ENCODE data around the gene USP34.
A peak's percentile ranks its signal among the peaks of the same experiment; 100 is the strongest.
"Not testable (repeated sequence)": the region's sequence is repeated elsewhere in the genome, so short reads cannot be mapped to it uniquely, and the experiment has no call there.

USP34 gene
- total RNA-seq: 190 to 641 (median 343) reads per million in 9 experiments

- H3K4me3 Mint-ChIP-seq: peak within 1 kb of the TSS; percentile 94 to 96
- H3K4me1 Mint-ChIP-seq (ENCODE audit: low read depth in 2 of 2): peaks cover 14 to 28% of the 10 kb centered on the region in 2 donors
- no peaks in the 10 kb centered on the region for H3K27me3 Mint-ChIP-seq
- H3K9me3 Mint-ChIP-seq: no peaks in the 10 kb centered on the region
- H3K27ac Mint-ChIP-seq: peak within 1 kb of the TSS; percentile 95 to 98
- DNase-seq (peak; percentile 85 to 88 (median 88)), ATAC-seq (replicated peaks) (peak; percentile 87)
- peaks cover 35% of the 10 kb centered on the region for H3K36me3 Mint-ChIP-seq (ENCODE audit: insufficient read depth)
Observed at GRCh38 chr2:61470965-61471904, at the start of gene USP34. Gene USP34 (minus strand): TSS chr2:61471087. CDS start chr2:61470692, 395 bp downstream.

- ATAC-seq (replicated peaks): no peak
- H3K27me3 Mint-ChIP-seq: no peaks in the 10 kb centered on the region
- H3K4me1 Mint-ChIP-seq (ENCODE audit: low read depth in 2 of 2): peaks cover 8 to 28% of the 10 kb centered on the region in 2 donors
- H3K9me3 Mint-ChIP-seq: no peaks in the 10 kb centered on the region
- peak overlapping the region in 1 of 2 donors; percentile 28 for H3K27ac Mint-ChIP-seq
- no peak overlapping the region for H3K4me3 Mint-ChIP-seq
- peaks cover 81% of the 10 kb centered on the region for H3K36me3 Mint-ChIP-seq (ENCODE audit: insufficient read depth)
- DNase-seq: no peak
Observed at GRCh38 chr2:61520261-61520660, 49.4 kb upstream of the USP34 start.

- peaks cover 98% of the 10 kb centered on the region for H3K36me3 Mint-ChIP-seq (ENCODE audit: insufficient read depth)
- ATAC-seq (replicated peaks): no peak
- H3K27ac Mint-ChIP-seq: peak overlapping the region in 1 of 2 donors; percentile 57
- DNase-seq: no peak
- H3K27me3 Mint-ChIP-seq: no peaks in the 10 kb centered on the region
- H3K9me3 Mint-ChIP-seq: no peaks in the 10 kb centered on the region
- H3K4me3 Mint-ChIP-seq: no peak overlapping the region
- H3K4me1 Mint-ChIP-seq (ENCODE audit: low read depth in 2 of 2): peaks cover 8 to 26% of the 10 kb centered on the region in 2 donors
Observed at GRCh38 chr2:61512768-61513398, 42.0 kb upstream of the USP34 start.

GRCh38 chr2:61510674-61511671 lies 40.1 kb upstream of the USP34 start:
- no peak for DNase-seq
- Mint-ChIP-seq H3K4me3 (no peak overlapping the region), H3K36me3 (ENCODE audit: insufficient read depth) (peaks cover 87% of the 10 kb centered on the region), H3K4me1 (ENCODE audit: low read depth in 2 of 2) (peaks cover 11 to 32% of the 10 kb centered on the region in 2 donors), H3K27me3 (no peaks in the 10 kb centered on the region), H3K27ac (peak overlapping the region; percentile 49 to 67), H3K9me3 (no peaks in the 10 kb centered on the region)
- ATAC-seq (replicated peaks): no peak

GRCh38 chr2:61504949-61505348 lies 34.1 kb upstream of the USP34 start:
- no peaks in the 10 kb centered on the region for H3K9me3 Mint-ChIP-seq
- H3K4me3 Mint-ChIP-seq: no peak overlapping the region
- H3K27ac Mint-ChIP-seq: no peak overlapping the region
- ATAC-seq (replicated peaks): no peak
- no peak for DNase-seq
- H3K4me1 Mint-ChIP-seq (ENCODE audit: low read depth in 2 of 2): peaks cover 11 to 17% of the 10 kb centered on the region in 2 donors
- no peaks in the 10 kb centered on the region for H3K27me3 Mint-ChIP-seq
- peaks cover 63% of the 10 kb centered on the region for H3K36me3 Mint-ChIP-seq (ENCODE audit: insufficient read depth)

GRCh38 chr2:61499060-61499459 lies 28.2 kb upstream of the USP34 start:
- ATAC-seq (replicated peaks): no peak
- no peak for DNase-seq
- Mint-ChIP-seq H3K4me1 (ENCODE audit: low read depth in 2 of 2) (peaks cover 4 to 6% of the 10 kb centered on the region in 2 donors), H3K27me3 (no peaks in the 10 kb centered on the region), H3K4me3 (no peak overlapping the region), H3K36me3 (ENCODE audit: insufficient read depth) (peaks cover 82% of the 10 kb centered on the region), H3K9me3 (no peaks in the 10 kb centered on the region), H3K27ac (no peak overlapping the region)

GRCh38 chr2:61493523-61493942 lies 22.6 kb upstream of the USP34 start:
- no peaks in the 10 kb centered on the region for H3K27me3 Mint-ChIP-seq
- peaks cover 11 to 12% of the 10 kb centered on the region in 2 donors for H3K4me1 Mint-ChIP-seq (ENCODE audit: low read depth in 2 of 2)
- ATAC-seq (replicated peaks) (peak; percentile 57), DNase-seq (no peak)
- no peak overlapping the region for H3K4me3 Mint-ChIP-seq
- peak overlapping the region; percentile 12 to 66 for H3K27ac Mint-ChIP-seq
- peaks cover 90% of the 10 kb centered on the region for H3K36me3 Mint-ChIP-seq (ENCODE audit: insufficient read depth)
- no peaks in the 10 kb centered on the region for H3K9me3 Mint-ChIP-seq

- Mint-ChIP-seq H3K4me3 (no peak overlapping the region), H3K27ac (peak overlapping the region; percentile 12 to 66), H3K4me1 (ENCODE audit: low read depth in 2 of 2) (peaks cover 11 to 12% of the 10 kb centered on the region in 2 donors), H3K27me3 (no peaks in the 10 kb centered on the region), H3K9me3 (no peaks in the 10 kb centered on the region), H3K36me3 (ENCODE audit: insufficient read depth) (peaks cover 90% of the 10 kb centered on the region)
- DNase-seq (no peak), ATAC-seq (replicated peaks) (no peak)
Observed at GRCh38 chr2:61492476-61492875, 21.6 kb upstream of the USP34 start.

GRCh38 chr2:61485281-61485680 lies 14.4 kb upstream of the USP34 start:
- Mint-ChIP-seq H3K4me1 (ENCODE audit: low read depth in 2 of 2) (no peaks in the 10 kb centered on the region), H3K4me3 (no peak overlapping the region), H3K27ac (no peak overlapping the region), H3K36me3 (ENCODE audit: insufficient read depth) (peaks cover 94% of the 10 kb centered on the region), H3K9me3 (no peaks in the 10 kb centered on the region), H3K27me3 (no peaks in the 10 kb centered on the region)
- ATAC-seq (replicated peaks) (no peak), DNase-seq (no peak)

GRCh38 chr2:61478086-61478485 lies 7.2 kb upstream of the USP34 start:
- H3K36me3 Mint-ChIP-seq (ENCODE audit: insufficient read depth): peaks cover 65% of the 10 kb centered on the region
- no peaks in the 10 kb centered on the region for H3K27me3 Mint-ChIP-seq
- H3K9me3 Mint-ChIP-seq: no peaks in the 10 kb centered on the region
- H3K27ac Mint-ChIP-seq: no peak overlapping the region
- ATAC-seq (replicated peaks) (no peak), DNase-seq (no peak)
- H3K4me3 Mint-ChIP-seq: no peak overlapping the region
- H3K4me1 Mint-ChIP-seq (ENCODE audit: low read depth in 2 of 2): peaks cover 0 to 3% of the 10 kb centered on the region in 2 donors

GRCh38 chr2:61476929-61477589 lies 6.2 kb upstream of the USP34 start:
- not testable (repeated sequence) for H3K4me1 Mint-ChIP-seq (ENCODE audit: low read depth in 2 of 2); H3K9me3 Mint-ChIP-seq; H3K27me3 Mint-ChIP-seq; ATAC-seq (replicated peaks); DNase-seq; H3K4me3 Mint-ChIP-seq
- Mint-ChIP-seq H3K27ac (peak overlapping the region in 1 of 2 donors; percentile 44), H3K36me3 (ENCODE audit: insufficient read depth) (peaks cover 55% of the 10 kb centered on the region)

Measured in effector memory CD8-positive, alpha-beta T cell (primary cell).